AG04449 (cell line): Measurements from ENCODE around the gene PTPRO.

Source experiments
- CTCF ChIA-PET: fragments of 350-600 bp; formaldehyde crosslinking; extraction: SDS; loops from one replicate; lab custom pipeline; 2021; ENCODE audit warnings: antibody characterized with exemption; lab: Yijun Ruan, JAX
- POLR2A ChIA-PET: fragments of 400-600, 350-600 bp; formaldehyde crosslinking; extraction: SDS; loops from one replicate; lab custom pipeline; 2020; ENCODE audit warnings: antibody characterized with exemption, inconsistent platforms; lab: Yijun Ruan, JAX
- DNase-seq: peaks from one replicate; pipeline ENCODE4 v3.0.0-alpha.2; 2010; ENCODE audit warnings: low read depth, low spot score
- H3K4me3 ChIP-seq: 2 replicates; pipeline ENCODE4 v1.5.1; 2011; ENCODE audit warnings: low read depth, mild to moderate bottlenecking, control low read depth, low read length
- TF ChIP-seq, protein P1 (sequence below): IDR thresholded peaks from one replicate; pipeline ENCODE4 v1.5.1; 2011; ENCODE audit warnings: mild to moderate bottlenecking, moderate library complexity, low read length, control low read depth, inconsistent platforms; ENCODE audit not compliant: insufficient read depth; ENCODE audit errors: missing control alignments

Gene PTPRO

DNA sequence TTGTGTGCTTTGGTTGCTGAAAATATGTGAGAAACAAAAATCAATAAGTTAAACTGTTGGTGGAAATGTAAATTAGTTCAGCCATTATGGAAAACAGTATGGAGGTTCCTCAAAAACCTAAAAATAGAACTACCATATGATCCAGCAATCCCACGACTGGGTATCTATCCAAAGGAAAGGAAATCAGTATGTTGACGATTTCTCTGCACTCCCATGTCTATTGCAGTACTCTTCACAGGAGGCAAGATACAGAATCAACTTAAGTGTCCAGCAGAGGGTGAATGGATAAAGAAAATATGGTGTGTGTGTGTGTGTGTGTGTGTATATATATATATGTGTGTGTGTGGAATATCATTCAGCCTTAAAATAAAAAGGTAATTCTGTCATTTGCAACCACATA, 159.5 kb downstream of the PTPRO start:
- DNase-seq: no peak
- ChIA-PET CTCF (no interaction called here), POLR2A (no interaction called here)
- TF ChIP-seq, protein P1, sequence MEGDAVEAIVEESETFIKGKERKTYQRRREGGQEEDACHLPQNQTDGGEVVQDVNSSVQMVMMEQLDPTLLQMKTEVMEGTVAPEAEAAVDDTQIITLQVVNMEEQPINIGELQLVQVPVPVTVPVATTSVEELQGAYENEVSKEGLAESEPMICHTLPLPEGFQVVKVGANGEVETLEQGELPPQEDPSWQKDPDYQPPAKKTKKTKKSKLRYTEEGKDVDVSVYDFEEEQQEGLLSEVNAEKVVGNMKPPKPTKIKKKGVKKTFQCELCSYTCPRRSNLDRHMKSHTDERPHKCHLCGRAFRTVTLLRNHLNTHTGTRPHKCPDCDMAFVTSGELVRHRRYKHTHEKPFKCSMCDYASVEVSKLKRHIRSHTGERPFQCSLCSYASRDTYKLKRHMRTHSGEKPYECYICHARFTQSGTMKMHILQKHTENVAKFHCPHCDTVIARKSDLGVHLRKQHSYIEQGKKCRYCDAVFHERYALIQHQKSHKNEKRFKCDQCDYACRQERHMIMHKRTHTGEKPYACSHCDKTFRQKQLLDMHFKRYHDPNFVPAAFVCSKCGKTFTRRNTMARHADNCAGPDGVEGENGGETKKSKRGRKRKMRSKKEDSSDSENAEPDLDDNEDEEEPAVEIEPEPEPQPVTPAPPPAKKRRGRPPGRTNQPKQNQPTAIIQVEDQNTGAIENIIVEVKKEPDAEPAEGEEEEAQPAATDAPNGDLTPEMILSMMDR: no peak
- H3K4me3 ChIP-seq: no peak overlapping the region

DNA sequence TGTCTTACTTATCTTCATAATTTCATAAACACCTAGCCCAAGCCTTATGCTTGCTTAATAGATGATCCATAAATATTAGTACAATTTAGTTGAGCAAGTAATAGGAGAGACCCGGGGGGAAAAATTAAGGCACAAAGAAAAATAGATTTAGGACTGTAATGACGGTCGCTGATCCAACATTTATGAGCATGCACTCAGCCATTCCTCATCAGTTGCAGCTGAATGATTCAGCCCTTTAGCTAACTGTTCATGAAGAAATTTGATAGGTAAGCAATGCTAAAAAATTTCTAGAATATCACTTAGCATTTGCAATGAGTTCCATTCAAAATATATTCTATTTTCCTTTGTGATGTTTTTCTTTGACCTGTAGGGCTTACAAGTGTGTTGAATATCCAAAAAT, 163.2 kb downstream of the PTPRO start:
- POLR2A ChIA-PET: no interaction called here
- no peak for DNase-seq
- CTCF ChIA-PET: no interaction called here
- H3K4me3 ChIP-seq: no peak overlapping the region
- TF ChIP-seq, protein P1: no peak

DNA sequence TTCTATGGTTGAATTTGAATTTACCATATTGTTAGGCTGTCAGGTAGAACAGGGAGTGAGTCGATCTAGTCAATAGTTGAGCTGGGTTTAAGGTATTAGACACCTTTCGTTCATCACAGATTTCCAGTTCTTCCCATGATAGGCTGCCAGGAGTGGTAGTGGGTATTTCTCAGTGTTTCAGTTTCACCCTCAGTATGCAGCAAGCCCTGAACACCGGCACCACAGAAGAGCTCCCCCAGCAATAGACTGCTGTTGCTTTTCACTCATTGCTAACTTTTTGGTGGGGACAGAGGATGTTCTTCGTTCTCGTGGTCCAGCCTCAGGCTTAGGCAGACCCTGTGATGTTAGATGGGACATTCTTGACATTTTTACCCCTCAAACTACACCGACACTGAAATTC, 164.6 kb downstream of the PTPRO start:
- ChIA-PET POLR2A (no interaction called here), CTCF (no interaction called here)
- TF ChIP-seq, protein P1: no peak
- no peak for DNase-seq
- H3K4me3 ChIP-seq: no peak overlapping the region

- DNase-seq: no peak
- TF ChIP-seq, protein P1: no peak
- ChIA-PET POLR2A (no interaction called here), CTCF (no interaction called here)
- H3K4me3 ChIP-seq: no peak overlapping the region
Measured at GRCh38 chr12:15488481-15488880, 166.2 kb downstream of the PTPRO start.

GRCh38 chr12:15494329-15495046, 172.2 kb downstream of the PTPRO start:
- TF ChIP-seq, protein P1: no peak
- H3K4me3 ChIP-seq: no peak overlapping the region
- ChIA-PET POLR2A (no interaction called here), CTCF (no interaction called here)
- DNase-seq: no peak

DNA sequence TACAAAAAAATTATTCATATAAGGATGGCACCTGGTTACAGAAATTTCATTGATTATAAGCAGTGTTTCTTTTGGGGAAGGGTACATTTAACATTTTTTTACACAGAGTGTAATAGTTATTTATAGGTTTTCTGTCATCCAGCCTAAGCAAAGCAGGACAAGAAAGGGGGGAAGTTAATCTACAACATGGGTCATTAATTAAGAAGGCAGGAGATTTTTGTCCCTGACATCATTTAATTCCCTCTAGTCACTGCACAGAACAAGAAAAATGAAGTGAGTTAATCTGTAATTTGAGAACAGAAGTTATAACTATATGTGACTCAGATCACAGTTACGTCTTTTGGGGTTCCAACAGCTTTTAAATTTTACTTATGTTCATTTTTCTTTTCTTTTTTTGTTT, 173.4 kb downstream of the PTPRO start:
- no peak for DNase-seq
- no peak overlapping the region for H3K4me3 ChIP-seq
- ChIA-PET POLR2A (no interaction called here), CTCF (interaction anchor here (1.0 kb wide), 1 partner anchor 219 kb away, joined by 4 read pairs; no protein-coding TSS in a partner anchor)
- TF ChIP-seq, protein P1: no peak
